Fibroblast of lung (primary cell): Measurements from ENCODE around the gene GABRG3. TPM values are rescaled to one million over a fixed set of nuclear protein-coding genes. Genes with fewer than 3 reads are reported as not detected.

ENCODE experiments used
- DNase-seq, 2 donors: peaks; one replicate each; pipeline versions ENCODE4 v3.0.0 to v3.0.0-alpha.2; 2010; ENCODE audit warnings: low read depth in 2 of 2
- H2AFZ ChIP-seq: 2 replicates; pipeline ENCODE4 v1.5.1; 2012; ENCODE audit warnings: low read length, control low read depth, inconsistent platforms
- H3K27ac ChIP-seq: 2 replicates; pipeline ENCODE4 v1.5.1; 2011; ENCODE audit warnings: low read length, control low read depth; ENCODE audit not compliant: insufficient read depth
- H3K27me3 ChIP-seq: 2 replicates; pipeline ENCODE4 v1.5.1; 2011; ENCODE audit warnings: mild to moderate bottlenecking, low read length; ENCODE audit not compliant: control insufficient read depth, insufficient read depth
- H3K36me3 ChIP-seq: 2 replicates; pipeline ENCODE4 v1.5.1; 2011; ENCODE audit warnings: low read length; ENCODE audit not compliant: control insufficient read depth, insufficient read depth
- H3K4me1 ChIP-seq: 2 replicates; pipeline ENCODE4 v1.5.1; 2011; ENCODE audit warnings: low read length; ENCODE audit not compliant: control insufficient read depth, insufficient read depth; ENCODE audit errors: extremely low read depth
- H3K4me2 ChIP-seq: 2 replicates; pipeline ENCODE4 v1.5.1; 2011; ENCODE audit warnings: low read length, control low read depth; ENCODE audit not compliant: insufficient read depth; ENCODE audit errors: extremely low read depth
- H3K4me3 ChIP-seq, 4 experiments: fragments of 200-600 bp in 1 of 4; sonication (generic) in 1 of 4; replicated peaks in 1 of 4; 2 replicates each; pipeline ENCODE4 v1.5.1; 2011 to 2016; ENCODE audit warnings: low read length in 4 of 4, low read depth in 3 of 4, mild to moderate bottlenecking in 3 of 4, control low read depth in 2 of 4, inconsistent platforms in 1 of 4, mixed read lengths in 1 of 4; ENCODE audit not compliant: insufficient read depth in 1 of 4; ENCODE audit errors: control extremely low read depth in 1 of 4
- H3K79me2 ChIP-seq: 2 replicates; pipeline ENCODE4 v1.5.1; 2012; ENCODE audit warnings: mild to moderate bottlenecking, low read length, inconsistent platforms; ENCODE audit not compliant: control insufficient read depth, insufficient read depth
- H3K9ac ChIP-seq: 2 replicates; pipeline ENCODE4 v1.5.1; 2011; ENCODE audit warnings: mild to moderate bottlenecking, low read length, control low read depth; ENCODE audit not compliant: insufficient read depth
- H3K9me3 ChIP-seq: 2 replicates; pipeline ENCODE4 v1.5.1; 2012; ENCODE audit warnings: low read depth, low read length; ENCODE audit not compliant: control insufficient read depth, insufficient read depth
- H4K20me1 ChIP-seq: 2 replicates; pipeline ENCODE4 v1.5.1; 2011; ENCODE audit warnings: low read length; ENCODE audit not compliant: control insufficient read depth, insufficient read depth; ENCODE audit errors: extremely low read depth
- CTCF ChIP-seq, 2 donors: IDR thresholded peaks in 1 of 2; conservative IDR thresholded peaks in 1 of 2; 1 replicate in 1 of 2; 2 replicates in 1 of 2; pipeline ENCODE4 v1.5.1; 2011 to 2012; ENCODE audit warnings: low read length in 2 of 2, control low read depth in 1 of 2, inconsistent platforms in 1 of 2, low read depth in 1 of 2, mild to moderate bottlenecking in 1 of 2
- EZH2 ChIP-seq: IDR thresholded peaks from 2 replicates; pipeline ENCODE4 v1.5.1; 2012; ENCODE audit warnings: low read length, control low read depth, mild to moderate bottlenecking; ENCODE audit errors: missing control alignments
- polyA plus RNA-seq, 2 donors: library from polyadenylated mRNA; depleted of rRNA in 1 of 2; stranded (reverse) in 1 of 2; unstranded in 1 of 2; fragments of >200 nt; gene quantifications; 2 replicates each; pipeline ENCODE4 v1.2.1, GENCODE V29; 2011 to 2012; ENCODE audit warnings: missing spikeins in 1 of 2
- total RNA-seq: library from RNA; depleted of rRNA; stranded (reverse); fragments of >200 nt; gene quantifications from 2 replicates; pipeline ENCODE4 v1.2.1, GENCODE V29; 2014

Gene GABRG3
- total and polyA plus RNA-seq, 2 donors (not counting 1 experiment from before 2014, with no cell fraction given): not detected

- Histone ChIP-seq H3K9me3 (no peaks in the 10 kb centered on the region), H3K36me3 (no peaks in the 10 kb centered on the region), H3K79me2 (no peaks in the 10 kb centered on the region), H3K9ac (no peak overlapping the region), H3K4me2 (no peak overlapping the region), H2AFZ (no peak overlapping the region), H3K4me1 (no peaks in the 10 kb centered on the region), H3K27me3 (no peaks in the 10 kb centered on the region), H3K4me3 (no peak overlapping the region), H4K20me1 (no peaks in the 10 kb centered on the region), H3K27ac (no peak overlapping the region)
- no peak for TF ChIP-seq EZH2
- no peak for TF ChIP-seq CTCF (conservative IDR thresholded peaks at IDR 0.05 in 1 of 2, IDR thresholded peaks at IDR 0.05 in 1 of 2; ENCODE audit: low read depth in 1 of 2, low read length in 2 of 2)
- peak in 1 of 2 donors; percentile 54 for DNase-seq
Observed at GRCh38 chr15:27176785-27177406, 205.9 kb downstream of the GABRG3 start.

- no peaks in the 10 kb centered on the region for H3K79me2 ChIP-seq
- H4K20me1 ChIP-seq: no peaks in the 10 kb centered on the region
- no peaks in the 10 kb centered on the region for H3K4me1 ChIP-seq
- H3K27ac ChIP-seq: no peak overlapping the region
- H3K4me3 ChIP-seq: no peak overlapping the region
- no peaks in the 10 kb centered on the region for H3K27me3 ChIP-seq
- no peaks in the 10 kb centered on the region for H3K9me3 ChIP-seq
- H3K9ac ChIP-seq: no peak overlapping the region
- DNase-seq: no peak
- no peak overlapping the region for H2AFZ ChIP-seq
- no peaks in the 10 kb centered on the region for H3K36me3 ChIP-seq
- no peak for TF ChIP-seq EZH2
- no peak for TF ChIP-seq CTCF (conservative IDR thresholded peaks at IDR 0.05 in 1 of 2, IDR thresholded peaks at IDR 0.05 in 1 of 2; ENCODE audit: low read depth in 1 of 2, low read length in 2 of 2)
- no peak overlapping the region for H3K4me2 ChIP-seq
Observed at GRCh38 chr15:27179789-27180188, 208.8 kb downstream of the GABRG3 start.

- no peaks in the 10 kb centered on the region for H3K36me3 ChIP-seq
- no peaks in the 10 kb centered on the region for H3K9me3 ChIP-seq
Observed at GRCh38 chr15:27182561-27183110, 211.7 kb downstream of the GABRG3 start.

More at GRCh38 chr15:27182561-27183110, 211.7 kb downstream of the GABRG3 start:
- Histone ChIP-seq H3K4me3 (no peak overlapping the region), H3K4me1 (no peaks in the 10 kb centered on the region), H3K27ac (no peak overlapping the region), H4K20me1 (no peaks in the 10 kb centered on the region), H3K4me2 (no peak overlapping the region), H3K27me3 (no peaks in the 10 kb centered on the region), H3K9ac (no peak overlapping the region), H2AFZ (no peak overlapping the region), H3K79me2 (no peaks in the 10 kb centered on the region)
- TF ChIP-seq EZH2: no peak
- TF ChIP-seq CTCF (conservative IDR thresholded peaks at IDR 0.05 in 1 of 2, IDR thresholded peaks at IDR 0.05 in 1 of 2; ENCODE audit: low read depth in 1 of 2, low read length in 2 of 2): no peak
- no peak for DNase-seq
